Measurements from ENCODE around the gene FBXL20. TPM values are rescaled to one million over a fixed set of nuclear protein-coding genes. Genes with fewer than 3 reads are reported as not detected.

The FBXL20 gene
- total and polyA plus RNA-seq, 10 of the 15 experiments (the other 5 are each of a cell fraction or from before 2014, with no cell fraction given): 1.2 to 8.3 (median 4.4) TPM

- no peak for TF ChIP-seq E2F8 (IDR thresholded peaks at IDR 0.05; ENCODE audit: low read depth, partially characterized antibody)
- TF ChIP-seq PAX8 (IDR thresholded peaks at IDR 0.05): no peak
- TF ChIP-seq CEBPB (IDR thresholded peaks at IDR 0.05; ENCODE audit: borderline replicate concordance in 1 of 2, low read depth in 2 of 2, low read length in 2 of 2): no peak
- no peak for TF ChIP-seq CUX1 (IDR thresholded peaks at IDR 0.05; ENCODE audit: insufficient replicate concordance, low read depth, low read length)
Measured at GRCh38 chr17:39318636-39319035, 82.8 kb downstream of the FBXL20 start (continued).

All from GM12878 (cell line).